GM19397 (cell line): ENCODE measurements around the gene SLC22A31.

Experiments
- ATAC-seq: cut with Tn5 transposase; IDR thresholded peaks from one replicate; pipeline ENCODE4 v1.9.1; 2021; ENCODE audit warnings: mild to moderate bottlenecking, moderate library complexity; ENCODE audit not compliant: unreplicated experiment

SLC22A31 gene

GRCh38 chr16:89217138-89217387, 16.7 kb upstream of the SLC22A31 start:
- no peak for ATAC-seq

GRCh38 chr16:89216315-89217137, 16.2 kb upstream of the SLC22A31 start:
- ATAC-seq: no peak

- no peak for ATAC-seq
Observed at GRCh38 chr16:89210904-89211515, 10.7 kb upstream of the SLC22A31 start.

GRCh38 chr16:89210165-89210903, 10.0 kb upstream of the SLC22A31 start:
- ATAC-seq: no peak

- no peak for ATAC-seq
Observed at GRCh38 chr16:89209522-89210044, 9.2 kb upstream of the SLC22A31 start.

- no peak for ATAC-seq
Observed at GRCh38 chr16:89207993-89208392, 7.7 kb upstream of the SLC22A31 start.

- no peak for ATAC-seq
Observed at GRCh38 chr16:89202422-89203215, 2.3 kb upstream of the SLC22A31 start.

- no peak for ATAC-seq
Observed at GRCh38 chr16:89201439-89202377, 1.4 kb upstream of the SLC22A31 start.

GRCh38 chr16:89200850-89201411, 594 bp upstream of the SLC22A31 start:
- no peak for ATAC-seq

GRCh38 chr16:89199241-89200123, 855 bp downstream of the SLC22A31 start:
- ATAC-seq: no peak

- ATAC-seq: no peak
Observed at GRCh38 chr16:89198417-89199240, 1.7 kb downstream of the SLC22A31 start.

GRCh38 chr16:89197633-89198416, 2.5 kb downstream of the SLC22A31 start:
- no peak for ATAC-seq

- ATAC-seq: no peak
Observed at GRCh38 chr16:89197033-89197632, 3.2 kb downstream of the SLC22A31 start.

- no peak for ATAC-seq
Observed at GRCh38 chr16:89195521-89196171, 4.7 kb downstream of the SLC22A31 start.

GRCh38 chr16:89194340-89195311, 5.7 kb downstream of the SLC22A31 start:
- no peak for ATAC-seq
